MM.1S (cell line): Measurements from ENCODE around the gene PRKAG2.

Experiments used
- DNase-seq: peaks from one replicate; pipeline ENCODE4 v3.0.0-alpha.2; 2015
- H2AFZ ChIP-seq: fragments of 300-600 bp; sonication (generic); 2 replicates; pipeline ENCODE4 v1.6.0; 2016; ENCODE audit warnings: antibody characterized with exemption, low read length
- H3F3A ChIP-seq: fragments of 300-600 bp; sonication (generic); 2 replicates; pipeline ENCODE4 v1.6.1; 2016; ENCODE audit warnings: mild to moderate bottlenecking, antibody characterized with exemption, low read length, moderate library complexity, mixed read lengths; ENCODE audit not compliant: insufficient read depth
- H3K27ac ChIP-seq: fragments of 300-600 bp; sonication (generic); 2 replicates; pipeline ENCODE4 v1.5.1; 2016; ENCODE audit warnings: mild to moderate bottlenecking, low read length
- H3K27me3 ChIP-seq: fragments of 300-600 bp; sonication (generic); replicated peaks from 2 replicates; pipeline ENCODE4 v1.6.0; 2016; ENCODE audit warnings: low read length; ENCODE audit not compliant: insufficient read depth
- H3K36me3 ChIP-seq: fragments of 300-600 bp; sonication (generic); replicated peaks from 2 replicates; pipeline ENCODE4 v1.6.1; 2016; ENCODE audit warnings: mild to moderate bottlenecking, low read length, mixed read lengths; ENCODE audit not compliant: insufficient read depth
- H3K4me1 ChIP-seq: fragments of 300-600 bp; sonication (generic); 2 replicates; pipeline ENCODE4 v1.6.1; 2016; ENCODE audit warnings: low read length, mixed read lengths
- H3K4me2 ChIP-seq: fragments of 300-600 bp; sonication (generic); 2 replicates; pipeline ENCODE4 v1.6.0; 2016; ENCODE audit warnings: low read depth, low read length
- H3K4me3 ChIP-seq: fragments of 300-600 bp; sonication (generic); 2 replicates; pipeline ENCODE4 v1.5.1; 2016; ENCODE audit warnings: low read length, mixed read lengths
- H3K79me2 ChIP-seq: fragments of 300-600 bp; sonication (generic); 2 replicates; pipeline ENCODE4 v1.6.1; 2016; ENCODE audit warnings: mixed run types, low read length, mixed read lengths
- H3K9ac ChIP-seq: fragments of 300-600 bp; sonication (generic); 2 replicates; pipeline ENCODE4 v1.6.1; 2016; ENCODE audit warnings: low read length, mixed read lengths
- H3K9me2 ChIP-seq: fragments of 300-600 bp; sonication (generic); replicated peaks from 2 replicates; pipeline ENCODE4 v1.6.1; 2016; ENCODE audit warnings: mild to moderate bottlenecking, low read length, mixed read lengths; ENCODE audit not compliant: insufficient read depth
- H3K9me3 ChIP-seq: fragments of 300-600 bp; sonication (generic); replicated peaks from 2 replicates; pipeline ENCODE4 v1.6.1; 2016; ENCODE audit warnings: mild to moderate bottlenecking, low read length, mixed read lengths; ENCODE audit not compliant: insufficient read depth
- H4K20me1 ChIP-seq: fragments of 300-600 bp; sonication (generic); 2 replicates; pipeline ENCODE4 v1.6.1; 2016; ENCODE audit warnings: mild to moderate bottlenecking, low read length, moderate library complexity, mixed read lengths; ENCODE audit not compliant: insufficient read depth
- EZH2 ChIP-seq: fragments of 300-600 bp; sonication (generic); optimal IDR thresholded peaks from 2 replicates; pipeline ENCODE3; 2017; ENCODE audit warnings: low read depth, mild to moderate bottlenecking, antibody characterized with exemption, low read length, mixed read lengths
- EZH2phosphoT487 ChIP-seq: fragments of 300-600 bp; sonication (generic); IDR thresholded peaks from 2 replicates; pipeline ENCODE4 v1.6.1; 2018; ENCODE audit warnings: antibody characterized with exemption, low read length
- TF ChIP-seq, protein P1 (sequence below): fragments of 300-600 bp; sonication (generic); IDR thresholded peaks from 2 replicates; pipeline ENCODE4 v1.5.1; 2016; ENCODE audit warnings: antibody characterized with exemption, low read length, mixed read lengths

The PRKAG2 gene

GRCh38 chr7:151871189-151871735 is 5.7 kb downstream of the PRKAG2 start:
- H3K4me2 ChIP-seq, result no peak overlapping the region
- no peak overlapping the region for H3K9ac ChIP-seq
- no peak for DNase-seq
- H3K4me3 ChIP-seq, result no peak overlapping the region
- H2AFZ ChIP-seq, result no peak overlapping the region
- H3F3A ChIP-seq, result no peaks in the 10 kb centered on the region
- no peak overlapping the region for H3K27ac ChIP-seq
- no peaks in the 10 kb centered on the region for H3K9me3 ChIP-seq
- no peaks in the 10 kb centered on the region for H4K20me1 ChIP-seq
- TF ChIP-seq, protein P1, sequence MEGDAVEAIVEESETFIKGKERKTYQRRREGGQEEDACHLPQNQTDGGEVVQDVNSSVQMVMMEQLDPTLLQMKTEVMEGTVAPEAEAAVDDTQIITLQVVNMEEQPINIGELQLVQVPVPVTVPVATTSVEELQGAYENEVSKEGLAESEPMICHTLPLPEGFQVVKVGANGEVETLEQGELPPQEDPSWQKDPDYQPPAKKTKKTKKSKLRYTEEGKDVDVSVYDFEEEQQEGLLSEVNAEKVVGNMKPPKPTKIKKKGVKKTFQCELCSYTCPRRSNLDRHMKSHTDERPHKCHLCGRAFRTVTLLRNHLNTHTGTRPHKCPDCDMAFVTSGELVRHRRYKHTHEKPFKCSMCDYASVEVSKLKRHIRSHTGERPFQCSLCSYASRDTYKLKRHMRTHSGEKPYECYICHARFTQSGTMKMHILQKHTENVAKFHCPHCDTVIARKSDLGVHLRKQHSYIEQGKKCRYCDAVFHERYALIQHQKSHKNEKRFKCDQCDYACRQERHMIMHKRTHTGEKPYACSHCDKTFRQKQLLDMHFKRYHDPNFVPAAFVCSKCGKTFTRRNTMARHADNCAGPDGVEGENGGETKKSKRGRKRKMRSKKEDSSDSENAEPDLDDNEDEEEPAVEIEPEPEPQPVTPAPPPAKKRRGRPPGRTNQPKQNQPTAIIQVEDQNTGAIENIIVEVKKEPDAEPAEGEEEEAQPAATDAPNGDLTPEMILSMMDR, result no peak
- no peak for TF ChIP-seq EZH2phosphoT487
- TF ChIP-seq EZH2, result no peak
- H3K79me2 ChIP-seq, result no peaks in the 10 kb centered on the region
- H3K4me1 ChIP-seq, result no peaks in the 10 kb centered on the region
- H3K9me2 ChIP-seq, result no peaks in the 10 kb centered on the region
- H3K27me3 ChIP-seq, result peaks cover 64% of the 10 kb centered on the region
- no peaks in the 10 kb centered on the region for H3K36me3 ChIP-seq

GRCh38 chr7:151869968-151870918 is 6.7 kb downstream of the PRKAG2 start:
- DNase-seq, result no peak
- no peaks in the 10 kb centered on the region for H4K20me1 ChIP-seq
- H3F3A ChIP-seq, result no peaks in the 10 kb centered on the region
- H3K79me2 ChIP-seq, result no peaks in the 10 kb centered on the region
- H3K4me1 ChIP-seq, result no peaks in the 10 kb centered on the region
- H3K4me2 ChIP-seq, result no peak overlapping the region
- H3K9me2 ChIP-seq, result no peaks in the 10 kb centered on the region
- no peak overlapping the region for H2AFZ ChIP-seq
- no peaks in the 10 kb centered on the region for H3K36me3 ChIP-seq
- H3K27ac ChIP-seq, result no peak overlapping the region
- no peak overlapping the region for H3K4me3 ChIP-seq
- TF ChIP-seq, protein P1, result no peak
- no peak for TF ChIP-seq EZH2phosphoT487
- TF ChIP-seq EZH2, result no peak
- H3K27me3 ChIP-seq, result peaks cover 60% of the 10 kb centered on the region
- no peaks in the 10 kb centered on the region for H3K9me3 ChIP-seq
- H3K9ac ChIP-seq, result no peak overlapping the region

GRCh38 chr7:151869455-151869854 is 7.5 kb downstream of the PRKAG2 start:
- Histone ChIP-seq H3K79me2 (no peaks in the 10 kb centered on the region), H3K4me1 (no peaks in the 10 kb centered on the region), H3K4me3 (no peak overlapping the region), H3K9ac (no peak overlapping the region), H3K9me2 (no peaks in the 10 kb centered on the region), H3K36me3 (no peaks in the 10 kb centered on the region), H4K20me1 (no peaks in the 10 kb centered on the region), H3F3A (no peaks in the 10 kb centered on the region), H3K4me2 (no peak overlapping the region), H3K9me3 (no peaks in the 10 kb centered on the region), H3K27ac (no peak overlapping the region), H3K27me3 (peaks cover 54% of the 10 kb centered on the region), H2AFZ (no peak overlapping the region)
- TF ChIP-seq EZH2, result no peak
- no peak for TF ChIP-seq EZH2phosphoT487
- TF ChIP-seq, protein P1, result no peak
- no peak for DNase-seq
